SK-N-SH (cell line): ENCODE results near the gene CCDC183.

Source experiments
- EP300 ChIP-seq, 2 experiments: IDR thresholded peaks; 2 replicates each; pipeline versions ENCODE4 v1.4.0 to v1.6.1; 2012; ENCODE audit warnings: borderline replicate concordance in 1 of 2, low read depth in 1 of 2, low read length in 1 of 2
- EZH2phosphoT487 ChIP-seq: fragments of 200-600 bp; sonication (generic); IDR thresholded peaks from 2 replicates; pipeline ENCODE4 v1.6.1; 2017; ENCODE audit warnings: low read depth, mixed run types, mild to moderate bottlenecking, antibody characterized with exemption, moderate library complexity, borderline replicate concordance
- GATA2 ChIP-seq: sonication (generic); formaldehyde crosslinking; IDR thresholded peaks from 2 replicates; pipeline ENCODE4 v1.5.0; 2020; ENCODE audit warnings: mild to moderate bottlenecking, missing genetic modification reagents
- JUND ChIP-seq: IDR thresholded peaks from 2 replicates; pipeline ENCODE4 v1.4.0; 2012
- MEF2A ChIP-seq: IDR thresholded peaks from 2 replicates; pipeline ENCODE4 v1.4.0; 2012; ENCODE audit warnings: low read depth, borderline replicate concordance
- POLR2AphosphoS5 ChIP-seq: IDR thresholded peaks from 2 replicates; pipeline ENCODE4 v1.6.1; 2012; ENCODE audit warnings: low read depth, low read length
- RAD21 ChIP-seq: IDR thresholded peaks from 2 replicates; pipeline ENCODE4 v1.6.1; 2012; ENCODE audit warnings: mild to moderate bottlenecking, low read length
- RCOR1 ChIP-seq: fragments of 150-350 bp; IDR thresholded peaks from 2 replicates; pipeline ENCODE4 v1.6.1; 2017; ENCODE audit warnings: antibody characterized with exemption, low read length
- RFX5 ChIP-seq: IDR thresholded peaks from 2 replicates; pipeline ENCODE4 v1.6.1; 2012; ENCODE audit warnings: mild to moderate bottlenecking, improper control_type of control experiment, low read length
- TAF1 ChIP-seq: IDR thresholded peaks from 2 replicates; pipeline ENCODE4 v1.6.1; 2012; ENCODE audit warnings: low read depth, mild to moderate bottlenecking, low read length, moderate library complexity, borderline replicate concordance
- TCF12 ChIP-seq: IDR thresholded peaks from 2 replicates; pipeline ENCODE4 v1.4.0; 2012
- YY1 ChIP-seq: IDR thresholded peaks from 2 replicates; pipeline ENCODE4 v1.4.0; 2012; ENCODE audit warnings: low read depth, mild to moderate bottlenecking
- TF ChIP-seq, protein P1 (sequence below): fragments of 200-600 bp; sonication (generic); IDR thresholded peaks from 2 replicates; pipeline ENCODE4 v1.6.1; 2017; ENCODE audit warnings: antibody characterized with exemption, mild to moderate bottlenecking, moderate library complexity

DNA sequence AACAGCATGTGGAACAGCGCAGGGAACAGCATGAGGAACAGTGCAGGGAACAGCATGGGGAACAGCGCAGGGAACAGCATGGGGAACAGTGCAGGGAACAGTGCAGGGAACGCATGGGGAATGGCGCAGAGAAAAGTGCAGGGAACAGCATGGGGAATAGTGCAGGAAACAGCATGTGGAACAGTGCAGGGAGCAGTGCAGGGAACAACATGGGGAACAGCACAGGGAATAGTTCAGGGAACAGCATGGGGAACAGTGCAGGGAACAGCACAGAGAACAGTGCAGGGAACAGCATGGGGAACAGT lies 40.1 kb upstream of the CCDC183 start:
- TF ChIP-seq JUND (no peak), EZH2phosphoT487 (no peak), POLR2AphosphoS5 (no peak), GATA2 (no peak), TCF12 (no peak), RAD21 (no peak), TAF1 (no peak), YY1 (no peak), RFX5 (no peak), MEF2A (no peak), EP300 (IDR thresholded peaks at IDR 0.05; ENCODE audit: borderline replicate concordance in 1 of 2, low read depth in 1 of 2, low read length in 1 of 2) (no peak), RCOR1 (no peak)
- TF ChIP-seq, protein P1, sequence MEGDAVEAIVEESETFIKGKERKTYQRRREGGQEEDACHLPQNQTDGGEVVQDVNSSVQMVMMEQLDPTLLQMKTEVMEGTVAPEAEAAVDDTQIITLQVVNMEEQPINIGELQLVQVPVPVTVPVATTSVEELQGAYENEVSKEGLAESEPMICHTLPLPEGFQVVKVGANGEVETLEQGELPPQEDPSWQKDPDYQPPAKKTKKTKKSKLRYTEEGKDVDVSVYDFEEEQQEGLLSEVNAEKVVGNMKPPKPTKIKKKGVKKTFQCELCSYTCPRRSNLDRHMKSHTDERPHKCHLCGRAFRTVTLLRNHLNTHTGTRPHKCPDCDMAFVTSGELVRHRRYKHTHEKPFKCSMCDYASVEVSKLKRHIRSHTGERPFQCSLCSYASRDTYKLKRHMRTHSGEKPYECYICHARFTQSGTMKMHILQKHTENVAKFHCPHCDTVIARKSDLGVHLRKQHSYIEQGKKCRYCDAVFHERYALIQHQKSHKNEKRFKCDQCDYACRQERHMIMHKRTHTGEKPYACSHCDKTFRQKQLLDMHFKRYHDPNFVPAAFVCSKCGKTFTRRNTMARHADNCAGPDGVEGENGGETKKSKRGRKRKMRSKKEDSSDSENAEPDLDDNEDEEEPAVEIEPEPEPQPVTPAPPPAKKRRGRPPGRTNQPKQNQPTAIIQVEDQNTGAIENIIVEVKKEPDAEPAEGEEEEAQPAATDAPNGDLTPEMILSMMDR: no peak
